HepG2 (cell line): Measurements from ENCODE around the gene PAPPA2. TPM values are rescaled to one million over a fixed set of nuclear protein-coding genes. Genes with fewer than 3 reads are reported as not detected.

ENCODE experiments used
- ATAC-seq: fragments of 200-7000 bp; cut with Tn5 transposase; 3 replicates; pipeline ENCODE4 v1.9.1; 2020; ENCODE audit warnings: mild to moderate bottlenecking, moderate library complexity
- BruUV-seq: library from RNA; stranded (reverse); fragments of 400-500 nt; replicated peaks from 2 replicates; lab custom pipeline; 2021; lab: Mats Ljungman, UMichigan
- CTCF ChIA-PET: fragments of 300-600 bp; formaldehyde crosslinking; extraction: SDS; loops from one replicate; lab custom pipeline; 2021; ENCODE audit warnings: low total read pairs, inconsistent platforms, low intra/inter-chr PET ratio; lab: Yijun Ruan, JAX
- POLR2A ChIA-PET: fragments of 350-600 bp; sonication (Branson Sonifier 250); formaldehyde crosslinking; loops from one replicate; lab custom pipeline; 2020; ENCODE audit warnings: antibody characterized with exemption, inconsistent platforms; lab: Yijun Ruan, JAX
- DNase-seq: peaks from one replicate; pipeline ENCODE4 v3.0.0-alpha.2; 2015; ENCODE audit warnings: low spot score
- FAIRE-seq: peaks from 3 replicates; lab custom pipeline; 2011; peaks lifted over from hg19 to GRCh38; lab: Jason Lieb, UNC
- H2AFZ ChIP-seq: one replicate; pipeline ENCODE4 v1.6.1; 2011; ENCODE audit warnings: low read length, inconsistent platforms
- H3K27ac ChIP-seq: fragments of 300-600 bp; 3 replicates; pipeline ENCODE4 v1.8.0; 2011; ENCODE audit warnings: mixed run types, mild to moderate bottlenecking, mixed read lengths, low read length, inconsistent platforms; ENCODE audit not compliant: insufficient read depth; ENCODE audit errors: extremely low read length
- H3K27me3 ChIP-seq, 2 experiments: fragments of 200-600 bp in 1 of 2; 2 replicates in 1 of 2; 3 replicates in 1 of 2; pipeline versions ENCODE4 v1.6.0 to v1.8.0; 2011; ENCODE audit warnings: low read length in 2 of 2, mild to moderate bottlenecking in 2 of 2, moderate library complexity in 2 of 2, inconsistent platforms in 1 of 2; ENCODE audit not compliant: insufficient read depth in 2 of 2, control insufficient read depth in 1 of 2
- H3K36me3 ChIP-seq, 2 experiments: fragments of 200-600 bp in 1 of 2; replicated peaks in 1 of 2; 2 replicates in 1 of 2; 3 replicates in 1 of 2; pipeline versions ENCODE4 v1.5.1 to v1.8.0; 2011; ENCODE audit warnings: low read length in 2 of 2, inconsistent platforms in 1 of 2; ENCODE audit not compliant: insufficient read depth in 2 of 2, control insufficient read depth in 1 of 2
- H3K4me1 ChIP-seq: 2 replicates; pipeline ENCODE4 v1.5.1; 2012; ENCODE audit warnings: low read length, inconsistent platforms; ENCODE audit not compliant: insufficient read depth
- H3K4me2 ChIP-seq: 2 replicates; pipeline ENCODE4 v1.6.0; 2011; ENCODE audit warnings: low read depth, low read length, inconsistent platforms
- H3K4me3 ChIP-seq, 3 experiments: fragments of 200-600 bp in 1 of 3; sonication (generic), shearing (Covaris generic) in 1 of 3; replicated peaks in 1 of 3; 2 replicates each; pipeline ENCODE4 v1.5.1; 2011 to 2016; ENCODE audit warnings: low read length in 3 of 3, inconsistent platforms in 2 of 3, low read depth in 2 of 3, mild to moderate bottlenecking in 2 of 3, control low read depth in 1 of 3, mixed read lengths in 1 of 3; ENCODE audit not compliant: insufficient read depth in 1 of 3
- H3K79me2 ChIP-seq: one replicate; pipeline ENCODE4 v1.6.1; 2011; ENCODE audit warnings: low read length, inconsistent platforms; ENCODE audit not compliant: insufficient read depth
- H3K9ac ChIP-seq: 2 replicates; pipeline ENCODE4 v1.6.0; 2011; ENCODE audit warnings: mild to moderate bottlenecking, low read depth, low read length, inconsistent platforms; ENCODE audit not compliant: insufficient read depth
- H3K9me3 ChIP-seq: 2 replicates; pipeline ENCODE4 v1.5.1; 2012; ENCODE audit warnings: mild to moderate bottlenecking, low read length
- H4K20me1 ChIP-seq: 2 replicates; pipeline ENCODE4 v1.6.0; 2011; ENCODE audit warnings: inconsistent platforms, mild to moderate bottlenecking, low read length, moderate library complexity; ENCODE audit not compliant: insufficient read depth
- ATF6 ChIP-seq: sonication (generic); formaldehyde crosslinking; conservative IDR thresholded peaks from 2 replicates; pipeline ENCODE4 v1.4.0; 2020; ENCODE audit warnings: missing genetic modification reagents
- BORCS8-MEF2B ChIP-seq: sonication (generic); formaldehyde crosslinking; IDR thresholded peaks from 2 replicates; pipeline ENCODE4 v1.8.0; 2022; ENCODE audit warnings: mild to moderate bottlenecking, missing genetic modification reagents
- KAT7 ChIP-seq: IDR thresholded peaks from 2 replicates; pipeline ENCODE4 v1.6.1; 2018; ENCODE audit warnings: borderline replicate concordance, missing compliant biosample characterization
- MTF1 ChIP-seq: sonication (generic); formaldehyde crosslinking; IDR thresholded peaks from 2 replicates; pipeline ENCODE4 v1.5.0; 2020; ENCODE audit warnings: missing genetic modification reagents
- NFIC ChIP-seq: IDR thresholded peaks from 2 replicates; pipeline ENCODE4 v1.6.1; 2012; ENCODE audit warnings: mild to moderate bottlenecking, low read length, inconsistent platforms
- NR2F2 ChIP-seq: IDR thresholded peaks from 2 replicates; pipeline ENCODE4 v1.6.1; 2012; ENCODE audit warnings: low read depth, inconsistent platforms, borderline replicate concordance
- PRDM4 ChIP-seq: sonication (generic); formaldehyde crosslinking; IDR thresholded peaks from 2 replicates; pipeline ENCODE4 v1.9.0; 2021; ENCODE audit warnings: missing genetic modification reagents, borderline replicate concordance
- SOX5 ChIP-seq: IDR thresholded peaks from 2 replicates; pipeline ENCODE4 v1.6.1; 2016; ENCODE audit warnings: borderline replicate concordance
- TFAP4 ChIP-seq: sonication (generic); IDR thresholded peaks from 2 replicates; pipeline ENCODE4 v1.6.1; 2016; ENCODE audit warnings: low read depth, borderline replicate concordance
- TIGD3 ChIP-seq: sonication (generic); formaldehyde crosslinking; IDR thresholded peaks from 2 replicates; pipeline ENCODE4 v1.5.1; 2020; ENCODE audit warnings: mild to moderate bottlenecking, missing genetic modification reagents, borderline replicate concordance
- YY1 ChIP-seq: IDR thresholded peaks from 2 replicates; pipeline ENCODE4 v1.6.1; 2011; ENCODE audit warnings: low read length, low read depth, moderate library complexity, mild to moderate bottlenecking; ENCODE audit not compliant: insufficient read depth, insufficient replicate concordance
- ZBTB21 ChIP-seq: sonication (generic); formaldehyde crosslinking; IDR thresholded peaks from 2 replicates; pipeline ENCODE4 v1.4.0; 2020; ENCODE audit warnings: missing genetic modification reagents
- ZFAT ChIP-seq: sonication (generic); formaldehyde crosslinking; conservative IDR thresholded peaks from 2 replicates; pipeline ENCODE4 v1.8.1; 2023; ENCODE audit warnings: missing genetic modification reagents, inconsistent platforms
- ZFP36L1 ChIP-seq: sonication (generic); formaldehyde crosslinking; IDR thresholded peaks from 2 replicates; pipeline ENCODE4 v1.8.0; 2022; ENCODE audit warnings: mild to moderate bottlenecking, missing genetic modification reagents, moderate library complexity
- ZFP91 ChIP-seq: sonication (generic); formaldehyde crosslinking; IDR thresholded peaks from 2 replicates; pipeline ENCODE4 v1.9.0; 2022; ENCODE audit warnings: missing genetic modification reagents, mild to moderate bottlenecking, borderline replicate concordance
- ZNF468 ChIP-seq: sonication (generic); formaldehyde crosslinking; IDR thresholded peaks from 2 replicates; pipeline ENCODE4 v1.8.0; 2022; ENCODE audit warnings: mild to moderate bottlenecking, moderate library complexity, missing genetic modification reagents
- ZNF839 ChIP-seq: sonication (generic); formaldehyde crosslinking; IDR thresholded peaks from 2 replicates; pipeline ENCODE4 v1.4.0; 2020; ENCODE audit warnings: missing genetic modification reagents, mild to moderate bottlenecking, borderline replicate concordance
- in situ Hi-C: cut with HindIII; loops from 2 replicates; pipeline ENCODE4 v1.10.0; 2017; ENCODE audit warnings: low pct_unique_long_range_greater_than_20kb; ENCODE audit not compliant: extremely low pct_ligation_motif_present
- intact Hi-C: fragments of 100-400 bp; cut with micrococcal nuclease; formaldehyde crosslinking; loops from one replicate; pipeline ENCODE4 v1.10.0; 2022; ENCODE audit not compliant: unreplicated experiment
- polyA plus RNA-seq, 8 experiments: library from polyadenylated mRNA; depleted of rRNA in 3 of 8; stranded (reverse) in 7 of 8; unstranded in 1 of 8; fragments of >200 nt; fragmentation: Illumina TruSeq in 4 of 8; extraction: Trizol in 4 of 8; gene quantifications; 2 replicates each; pipeline versions ENCODE4 v1.2.1 to v1.2.3, GENCODE V29; 2011 to 2016; ENCODE audit warnings: low read depth in 4 of 8, missing spikeins in 1 of 8, mixed read lengths in 1 of 8; ENCODE audit not compliant: insufficient read depth in 1 of 8
- total RNA-seq, 5 experiments: library from RNA; depleted of rRNA; stranded (reverse); fragments of >200 nt; fragmentation: Illumina TruSeq; extraction: Trizol; gene quantifications; 2 replicates each; pipeline ENCODE4 v1.2.3, GENCODE V29; 2016; ENCODE audit warnings: low read depth in 1 of 5

Gene PAPPA2
- total and polyA plus RNA-seq, 2 of the 13 experiments (the other 11 are each of a cell fraction or from before 2014, with no cell fraction given): 0.01 TPM; not detected in 1

GRCh38 chr1:176617881-176618280 lies 154.9 kb downstream of the PAPPA2 start:
- ChIA-PET CTCF (no interaction called here), POLR2A (no interaction called here)
- no peak overlapping the region for H2AFZ ChIP-seq
- intact Hi-C loops (no loop called here), in situ Hi-C loops (no loop called here)
- no peaks in the 10 kb centered on the region for H3K9me3 ChIP-seq
- H4K20me1 ChIP-seq: no peaks in the 10 kb centered on the region
- H3K79me2 ChIP-seq: no peaks in the 10 kb centered on the region
- H3K27me3 ChIP-seq: no peaks in the 10 kb centered on the region
- no peak overlapping the region for H3K4me2 ChIP-seq
- H3K36me3 ChIP-seq: no peaks in the 10 kb centered on the region
- no peak for ATAC-seq
- no peak for FAIRE-seq
- no peak overlapping the region for H3K27ac ChIP-seq
- no TSS peak for BruUV-seq
- H3K4me1 ChIP-seq: no peaks in the 10 kb centered on the region
- no peak for DNase-seq
- no peak overlapping the region for H3K4me3 ChIP-seq
- no peak overlapping the region for H3K9ac ChIP-seq
- TF ChIP-seq TFAP4 (no peak), SOX5 (CRISPR knock-in tag) (no peak), NR2F2 (no peak), BORCS8-MEF2B (CRISPR knock-in tag) (no peak), TIGD3 (no peak), YY1 (no peak), ZFP91 (CRISPR knock-in tag) (no peak), ATF6 (CRISPR knock-in tag) (no peak), KAT7 (CRISPR knock-in tag) (no peak), MTF1 (CRISPR knock-in tag) (no peak), ZFAT (no peak), NFIC (no peak), ZBTB21 (CRISPR knock-in tag) (no peak), ZNF468 (CRISPR knock-in tag) (no peak), ZNF839 (CRISPR knock-in tag) (no peak), PRDM4 (CRISPR knock-in tag) (no peak), ZFP36L1 (CRISPR knock-in tag) (no peak)
